GM19240 (cell line): ENCODE measurements around the gene MAP3K9.
"Not testable (repeated sequence)": the region's sequence is repeated elsewhere in the genome, so short reads cannot be mapped to it uniquely, and the experiment has no call there.

Experiments used
- DNase-seq: peaks from one replicate; pipeline ENCODE4 v3.0.0; 2011; ENCODE audit warnings: low spot score; ENCODE audit not compliant: insufficient read length

MAP3K9 gene

GRCh38 chr14:70724944-70725343 lies 84.4 kb downstream of the MAP3K9 start:
- DNase-seq, result no peak

GRCh38 chr14:70724110-70724509 lies 85.2 kb downstream of the MAP3K9 start:
- no peak for DNase-seq

GRCh38 chr14:70723276-70723675 lies 86.0 kb downstream of the MAP3K9 start:
- no peak for DNase-seq

- no peak for DNase-seq
These were observed 86.9 kb downstream of the MAP3K9 start for GRCh38 chr14:70722418-70722817.

- DNase-seq, result no peak
These were observed 87.8 kb downstream of the MAP3K9 start for GRCh38 chr14:70721542-70721941.

- DNase-seq, result no peak
These were observed 90.8 kb downstream of the MAP3K9 start for GRCh38 chr14:70718383-70719118.

- DNase-seq, result no peak
These were observed 92.4 kb downstream of the MAP3K9 start for GRCh38 chr14:70716958-70717357.

GRCh38 chr14:70716483-70716882 lies 92.8 kb downstream of the MAP3K9 start:
- no peak for DNase-seq

GRCh38 chr14:70714055-70714550 lies 95.2 kb downstream of the MAP3K9 start:
- peak; percentile 41 for DNase-seq

- DNase-seq, result no peak
These were observed 95.8 kb downstream of the MAP3K9 start for GRCh38 chr14:70713511-70713916.

- no peak for DNase-seq
These were observed 96.2 kb downstream of the MAP3K9 start for GRCh38 chr14:70713096-70713495.

- no peak for DNase-seq
These were observed 97.9 kb downstream of the MAP3K9 start for GRCh38 chr14:70711451-70711850.

GRCh38 chr14:70709726-70710382 lies 99.5 kb downstream of the MAP3K9 start:
- DNase-seq, result no peak

- DNase-seq, result no peak
These were observed 100.4 kb downstream of the MAP3K9 start for GRCh38 chr14:70708717-70709570.

- peak; percentile 13 for DNase-seq
These were observed 101.9 kb downstream of the MAP3K9 start for GRCh38 chr14:70707138-70708038.

- DNase-seq, result no peak
These were observed 103.1 kb downstream of the MAP3K9 start for GRCh38 chr14:70706177-70706576.

- no peak for DNase-seq
These were observed 104.4 kb downstream of the MAP3K9 start for GRCh38 chr14:70704960-70705359.

- DNase-seq, result not testable (repeated sequence)
These were observed 105.6 kb downstream of the MAP3K9 start for GRCh38 chr14:70703621-70704168.

- DNase-seq, result no peak
These were observed 107.2 kb downstream of the MAP3K9 start for GRCh38 chr14:70702161-70702560.

- no peak for DNase-seq
These were observed 107.7 kb downstream of the MAP3K9 start for GRCh38 chr14:70701610-70702009.
